Fibroblast of skin of back (primary cell): ENCODE results near the gene DSC1.
"Not testable (repeated sequence)": the region's sequence is repeated elsewhere in the genome, so short reads cannot be mapped to it uniquely, and the experiment has no call there.

Source experiments
- DNase-seq: peaks from one replicate; pipeline ENCODE4 v3.0.0-alpha.2; 2013

Gene DSC1

DNA sequence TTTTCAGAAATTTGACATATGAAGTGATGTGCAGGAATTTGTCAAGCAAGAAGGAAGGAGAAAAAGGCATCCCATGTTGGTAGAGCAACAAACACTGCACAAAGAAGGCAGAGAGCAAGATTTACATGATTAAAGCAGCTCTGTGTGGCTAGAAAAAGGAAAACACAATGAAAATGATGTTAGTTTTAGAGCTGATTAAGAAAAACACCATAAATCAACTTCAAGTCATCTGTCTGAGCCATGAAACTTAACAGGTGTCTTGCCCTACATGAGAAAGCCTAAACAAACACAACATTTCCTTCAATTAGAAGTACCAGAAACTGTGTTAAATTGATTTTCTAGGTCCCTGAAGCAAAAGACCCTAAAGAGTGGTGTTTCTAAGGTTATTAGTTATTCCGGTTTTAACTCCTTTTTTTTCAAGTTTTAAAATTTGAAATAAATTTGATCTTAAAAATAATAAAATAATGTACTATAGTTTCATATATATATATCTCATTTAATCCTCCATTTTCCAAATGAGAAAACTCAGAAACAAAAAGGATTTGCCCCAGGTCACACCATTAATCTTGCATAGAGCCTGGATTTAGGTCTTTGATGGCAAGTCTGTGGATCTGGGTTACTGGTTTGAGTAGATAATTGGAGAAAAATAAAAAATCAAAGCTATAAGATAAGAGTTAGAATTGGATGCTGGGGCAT lies 8.6 kb upstream of the DSC1 start:
- DNase-seq: no peak

DNA sequence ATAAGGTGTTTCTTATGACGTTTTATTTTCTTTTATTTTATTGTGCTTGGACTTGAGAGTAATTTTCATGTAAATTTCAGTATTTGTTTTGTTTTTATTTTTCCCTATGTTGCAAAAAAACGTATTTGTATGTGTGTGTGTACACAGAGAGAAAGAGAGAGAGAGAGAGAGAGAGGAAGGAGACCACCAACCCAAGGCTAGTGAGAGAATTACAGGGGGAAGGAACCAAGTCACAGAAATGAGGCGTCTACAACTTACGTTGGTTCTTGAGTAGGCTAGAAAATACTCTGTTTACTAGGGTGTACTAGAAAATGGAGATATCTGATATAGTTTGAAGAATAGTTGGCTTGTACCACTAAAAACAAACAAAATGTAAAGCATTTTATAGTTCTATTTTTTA lies 7.7 kb upstream of the DSC1 start:
- DNase-seq: no peak

DNA sequence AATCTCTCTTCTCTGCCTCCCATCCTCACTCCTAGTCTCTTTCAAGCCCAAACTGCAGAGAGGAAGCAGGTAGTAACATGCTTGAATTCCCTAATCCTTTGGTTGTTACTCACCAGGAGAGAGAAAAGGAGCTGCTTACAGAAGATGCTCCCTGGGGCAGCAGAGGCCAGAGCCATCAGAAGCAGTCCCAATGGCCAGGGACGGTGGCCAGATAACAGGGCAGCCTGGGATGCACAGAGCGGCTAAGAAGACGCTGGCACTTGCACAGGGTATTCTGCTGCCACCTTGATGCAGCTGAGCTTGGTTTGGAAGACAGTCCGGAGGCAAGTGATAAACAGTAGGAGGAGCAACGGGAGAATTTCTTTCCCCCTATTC lies 250 bp downstream of the DSC1 start:
- no peak for DNase-seq

- no peak for DNase-seq
These were observed 768 bp downstream of the DSC1 start for GRCh38 chr18:31161757-31162418.

DNA sequence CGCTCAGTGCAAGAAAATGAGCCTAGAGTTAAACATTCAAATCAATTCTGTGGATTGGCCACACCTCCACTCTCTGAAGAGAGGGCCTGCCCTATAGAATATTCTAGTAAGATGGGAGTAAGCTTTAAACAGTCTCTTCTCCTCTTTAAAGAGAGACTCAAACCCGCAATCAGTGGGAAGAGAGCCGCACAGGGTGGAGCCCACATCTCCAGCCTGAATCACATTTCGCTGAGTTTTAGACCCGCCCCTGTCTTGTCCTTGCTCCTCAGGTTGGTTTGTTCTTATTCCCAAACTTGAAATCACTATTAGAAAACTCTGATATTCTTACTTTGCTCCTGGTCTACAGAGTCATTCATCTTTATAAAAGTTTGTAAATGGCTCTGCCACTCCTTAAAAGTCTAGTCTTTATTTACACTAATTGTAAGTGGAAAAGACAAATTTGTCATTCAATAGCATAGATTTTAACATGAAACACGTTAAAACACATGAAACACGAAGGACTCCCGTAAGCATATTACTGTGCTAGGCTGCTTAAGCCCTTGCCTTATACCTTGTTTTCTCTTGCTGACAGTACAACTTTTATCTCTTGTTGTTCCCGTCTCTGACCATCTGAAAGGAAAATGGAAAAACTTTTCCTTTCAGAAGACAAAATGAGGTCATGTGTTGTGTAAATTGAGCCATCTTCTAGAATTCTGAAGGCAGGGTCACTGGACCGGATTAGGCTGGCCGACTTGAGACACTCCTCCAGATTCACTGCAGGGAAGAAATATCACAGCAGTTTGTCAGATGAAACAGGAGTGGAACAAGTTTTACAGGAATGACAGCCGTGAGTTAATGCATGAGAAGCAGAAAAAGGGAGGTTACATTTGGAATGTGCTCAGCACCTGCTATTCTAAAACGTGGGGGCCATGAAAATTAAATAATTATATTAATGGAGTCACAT lies 5.6 kb downstream of the DSC1 start:
- no peak for DNase-seq

GRCh38 chr18:31155498-31155897 lies 7.2 kb downstream of the DSC1 start:
- no peak for DNase-seq

DNA sequence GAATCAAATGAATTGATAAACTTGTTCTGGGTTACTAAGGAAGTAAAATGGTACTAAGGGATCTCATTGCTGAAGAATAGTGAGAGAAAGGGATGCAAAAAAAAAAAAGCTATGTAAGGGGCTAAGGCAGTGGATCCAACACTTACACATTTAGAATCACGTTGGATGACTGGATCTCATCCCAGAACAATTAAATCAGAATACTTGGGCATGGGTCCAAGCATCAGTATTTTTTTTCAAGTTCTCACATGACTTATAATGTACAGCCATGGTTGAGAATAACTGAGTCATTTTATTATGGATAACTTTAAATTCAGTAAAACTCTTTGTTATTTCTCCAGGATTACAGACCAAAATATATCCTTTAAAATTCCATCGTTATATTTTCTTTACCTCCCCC lies 8.5 kb downstream of the DSC1 start:
- DNase-seq: no peak

- DNase-seq: no peak
These were observed 13.3 kb downstream of the DSC1 start for GRCh38 chr18:31149351-31149750.

DNA sequence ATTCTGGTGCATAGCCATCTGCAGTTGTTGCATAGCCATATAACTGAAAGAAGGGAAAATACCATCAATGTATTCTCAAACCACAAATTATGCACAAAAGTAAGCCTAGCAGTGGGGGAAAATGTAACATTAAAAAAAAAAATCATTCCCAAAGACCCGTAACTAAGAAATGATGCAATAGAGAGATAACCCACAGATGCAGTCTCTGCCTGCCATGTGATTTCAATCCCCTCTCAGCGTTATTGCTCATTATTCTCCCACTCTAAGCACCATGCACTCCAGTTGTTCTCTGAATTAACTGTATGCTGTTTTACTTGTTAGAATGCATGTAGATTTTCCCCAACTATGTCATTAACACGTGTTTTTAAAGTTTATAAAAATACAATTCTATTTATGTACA lies 14.1 kb downstream of the DSC1 start:
- DNase-seq: no peak

- DNase-seq: no peak
These were observed 15.8 kb downstream of the DSC1 start for GRCh38 chr18:31146809-31147208.

GRCh38 chr18:31143025-31143424 lies 19.6 kb downstream of the DSC1 start:
- DNase-seq: no peak

- DNase-seq: no peak
These were observed 23.9 kb downstream of the DSC1 start for GRCh38 chr18:31138709-31139108.

DNA sequence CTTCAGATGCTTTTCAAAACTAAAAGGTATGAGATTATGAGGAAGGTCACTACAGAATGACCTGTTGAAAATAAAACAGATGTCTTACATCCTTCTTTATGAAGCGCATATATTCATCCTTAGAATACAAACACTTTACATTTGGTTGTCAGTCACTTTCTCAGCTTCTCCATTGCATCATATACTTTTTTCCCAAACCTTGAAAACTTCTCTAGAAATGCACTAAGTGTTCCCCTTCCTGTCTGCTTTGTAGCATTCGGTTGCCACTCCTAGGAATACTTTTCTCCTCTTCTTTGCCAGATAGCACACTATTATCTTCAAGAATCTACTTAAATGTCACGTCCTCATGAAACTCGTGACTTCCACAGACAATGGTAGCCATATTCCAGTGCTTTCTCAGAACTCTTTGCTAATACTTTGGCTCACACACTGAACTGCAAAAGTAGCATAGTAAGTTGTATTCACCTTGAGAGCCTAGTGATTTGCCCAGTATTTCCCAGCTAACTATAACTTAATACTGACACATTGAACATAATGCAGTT lies 27.6 kb downstream of the DSC1 start:
- DNase-seq: no peak

DNA sequence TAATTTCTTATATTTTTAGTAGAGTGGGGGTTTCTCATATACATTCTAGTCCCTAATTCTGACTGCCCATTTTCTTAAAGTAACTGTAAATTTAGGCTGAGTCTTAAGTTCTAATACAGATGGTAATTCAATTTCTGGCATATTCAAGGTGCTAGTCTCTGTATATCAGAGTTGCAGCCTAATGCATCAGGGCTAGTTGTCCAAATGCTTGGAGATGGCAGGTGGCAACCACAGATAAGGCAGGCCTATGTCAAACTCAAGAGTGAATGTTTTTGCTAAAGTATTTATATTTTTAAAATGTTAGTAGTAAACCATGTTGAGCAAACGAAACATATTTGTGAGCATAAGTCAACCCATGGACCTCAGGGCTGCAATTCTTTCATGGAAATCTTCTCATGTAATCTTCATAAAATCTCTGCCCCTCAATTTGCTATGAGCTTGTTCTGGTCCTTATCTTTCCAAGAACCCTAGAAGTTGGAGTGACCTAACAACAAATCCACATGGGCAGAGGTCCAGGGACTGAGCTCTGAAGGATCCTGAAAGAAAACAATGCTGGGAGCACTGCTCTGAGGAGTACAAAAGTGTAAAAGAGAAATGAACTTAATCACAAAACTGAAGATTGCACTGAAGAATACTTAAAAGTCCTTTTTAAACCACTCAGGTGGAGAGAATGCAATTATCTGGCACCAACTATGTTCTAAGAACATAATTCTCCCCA lies 33.1 kb downstream of the DSC1 start:
- no peak for DNase-seq

DNA sequence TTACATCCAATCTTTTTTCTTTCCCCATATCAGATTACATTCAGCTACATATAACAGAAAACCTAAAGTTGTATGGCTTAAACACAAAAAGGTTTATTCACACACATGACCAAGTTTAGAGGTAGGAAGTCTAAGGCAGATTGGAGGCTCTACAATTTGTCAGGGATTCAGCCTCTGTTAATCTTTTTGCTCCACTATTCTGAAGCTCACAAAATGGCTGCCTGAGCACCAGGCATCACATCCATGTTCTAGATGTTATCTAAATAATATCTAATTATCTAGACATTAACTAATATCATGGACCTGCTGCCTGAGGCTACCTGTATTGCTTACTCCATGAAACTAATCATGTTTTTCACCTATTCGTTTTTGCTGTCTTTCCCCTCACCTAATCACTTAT lies 36.8 kb downstream of the DSC1 start:
- DNase-seq: no peak

DNA sequence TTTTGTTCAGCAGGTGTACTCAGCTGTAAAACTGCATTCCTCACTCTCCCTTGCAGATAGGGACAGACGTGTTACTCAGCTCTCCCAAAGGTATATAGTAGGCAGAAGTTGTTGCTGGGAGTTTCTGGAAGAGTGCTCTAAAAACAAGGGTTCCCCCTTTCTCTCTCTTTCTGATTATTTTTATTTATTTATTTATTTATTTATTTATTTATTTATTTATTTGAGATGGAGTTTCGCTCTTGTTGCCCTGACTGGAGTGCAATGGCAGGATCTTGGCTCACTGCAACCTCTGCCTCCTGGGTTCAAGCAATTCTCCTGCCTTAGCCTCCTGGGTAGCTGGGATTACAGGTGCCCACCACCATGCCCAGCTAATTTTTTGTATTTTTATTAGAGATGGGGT lies 39.5 kb downstream of the DSC1 start:
- not testable (repeated sequence) for DNase-seq

DNA sequence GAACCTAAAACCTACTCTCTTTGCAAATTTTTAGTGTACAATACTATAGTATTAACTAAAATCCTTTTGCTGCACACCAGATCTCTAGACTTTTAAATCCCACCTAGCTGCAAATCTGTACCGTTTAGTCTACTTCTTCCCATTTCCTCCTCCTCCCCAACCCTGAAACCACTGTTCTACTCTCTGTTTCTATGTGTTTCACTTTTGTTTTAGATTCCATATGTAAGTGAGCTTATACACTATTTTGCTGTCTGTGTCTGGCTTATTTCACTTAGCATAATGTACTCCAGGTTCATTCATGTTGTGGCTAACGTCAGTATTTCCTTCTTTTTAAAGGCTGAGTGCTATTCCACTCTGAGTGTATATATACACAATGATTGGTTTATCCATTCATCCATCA lies 42.1 kb downstream of the DSC1 start:
- no peak for DNase-seq

GRCh38 chr18:31116853-31117595 lies 45.6 kb downstream of the DSC1 start:
- DNase-seq: no peak

GRCh38 chr18:31112804-31113203 lies 49.9 kb downstream of the DSC1 start:
- DNase-seq: no peak

DNA sequence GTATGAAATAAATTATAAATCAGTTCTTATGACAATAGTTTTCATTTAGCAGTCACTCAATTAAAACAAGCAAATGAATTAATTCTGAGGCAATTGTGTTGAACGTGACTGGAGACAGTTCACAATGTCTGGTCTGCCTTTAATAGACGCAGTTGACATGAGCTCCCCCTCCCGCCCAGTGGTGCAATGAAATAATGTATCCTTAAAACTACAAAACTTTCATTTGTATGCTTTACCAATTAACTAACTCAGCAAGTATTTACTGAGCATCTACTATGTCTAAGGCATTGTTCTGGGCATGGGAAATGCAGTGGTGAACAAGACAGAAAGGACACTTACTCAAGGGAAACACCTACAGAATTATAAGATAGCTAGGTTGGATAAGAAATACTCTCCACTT lies 56.9 kb downstream of the DSC1 start:
- no peak for DNase-seq

GRCh38 chr18:31104444-31104843 lies 58.2 kb downstream of the DSC1 start:
- no peak for DNase-seq

GRCh38 chr18:31103423-31103822 lies 59.2 kb downstream of the DSC1 start:
- DNase-seq: no peak
